ENCODE data around the gene SLC27A1. TPM values are rescaled to one million over a fixed set of nuclear protein-coding genes. Genes with fewer than 3 reads are reported as not detected.

SLC27A1 gene
- total and polyA plus RNA-seq, 12 donors, result 4.9 to 107 (median 56.0) TPM

- DNase-seq, result peak; percentile 58 to 70 (median 69)
- no peaks in the 10 kb centered on the region for H3K36me3 ChIP-seq (replicated peaks in 1 of 2)
- TF ChIP-seq CTCF (IDR thresholded peaks at IDR 0.05) (peak; percentile 35 to 66 (median 52)), POLR2A (IDR thresholded peaks at IDR 0.05) (no peak)
- peaks cover 11% of the 10 kb centered on the region in 2 donors for H3K4me1 ChIP-seq (replicated peaks in 1 of 2)
- intact Hi-C loops (cut with DNase I), result no loop called here
- no peak overlapping the region for H3K4me3 ChIP-seq
- H3K27ac ChIP-seq, result no peak overlapping the region
- no peaks in the 10 kb centered on the region for H3K27me3 ChIP-seq
- H3K9me3 ChIP-seq (replicated peaks in 1 of 3), result no peaks in the 10 kb centered on the region
- WGBS, 4 donors, result 21 to 52% (median 24%) methylated on average over 7 to 27 of the region's 27 CpGs
Observed at GRCh38 chr19:17424743-17425365, 45.5 kb upstream of the SLC27A1 start.

- Histone ChIP-seq H3K4me3 (no peak overlapping the region), H3K27ac (peak overlapping the region; percentile 69 to 92 (median 80)), H3K36me3 (replicated peaks in 1 of 2) (no peaks in the 10 kb centered on the region), H3K27me3 (no peaks in the 10 kb centered on the region), H3K4me1 (replicated peaks in 1 of 2) (peaks cover 9 to 18% of the 10 kb centered on the region in 2 donors), H3K9me3 (replicated peaks in 1 of 3) (no peaks in the 10 kb centered on the region)
- TF ChIP-seq POLR2A (IDR thresholded peaks at IDR 0.05) (peak in 1 of 2 donors; percentile 36), CTCF (IDR thresholded peaks at IDR 0.05) (no peak)
- intact Hi-C loops (cut with DNase I), result no loop called here
- DNase-seq, result peak; percentile 58 to 90 (median 85)
- 29 to 38% (median 31%) methylated on average over 6 to 17 of the region's 17 CpGs for WGBS, 4 donors
Observed at GRCh38 chr19:17429641-17430113, 40.6 kb upstream of the SLC27A1 start.

- H3K4me1 ChIP-seq (replicated peaks in 1 of 2), result peaks cover 9 to 18% of the 10 kb centered on the region in 2 donors
- no peaks in the 10 kb centered on the region for H3K36me3 ChIP-seq (replicated peaks in 1 of 2)
- TF ChIP-seq CTCF (IDR thresholded peaks at IDR 0.05) (no peak), POLR2A (IDR thresholded peaks at IDR 0.05) (no peak)
- no peaks in the 10 kb centered on the region for H3K27me3 ChIP-seq
- H3K9me3 ChIP-seq (replicated peaks in 1 of 3), result no peaks in the 10 kb centered on the region
- peak in 1 of 7 donors; percentile 37 for DNase-seq
- no peak overlapping the region for H3K27ac ChIP-seq
- no peak overlapping the region for H3K4me3 ChIP-seq
- intact Hi-C loops (cut with DNase I), result no loop called here
- 83 to 89% (median 86%) methylated on average over 7 of the region's 7 CpGs for WGBS, 4 donors
Observed at GRCh38 chr19:17431417-17431816, 38.9 kb upstream of the SLC27A1 start.

GRCh38 chr19:17435218-17435617, 35.1 kb upstream of the SLC27A1 start:
- Histone ChIP-seq H3K4me3 (no peak overlapping the region), H3K27me3 (no peaks in the 10 kb centered on the region), H3K27ac (no peak overlapping the region), H3K9me3 (replicated peaks in 1 of 3) (no peaks in the 10 kb centered on the region), H3K36me3 (replicated peaks in 1 of 2) (no peaks in the 10 kb centered on the region), H3K4me1 (replicated peaks in 1 of 2) (peaks cover under 1 to 3% of the 10 kb centered on the region in 2 donors)
- no peak for DNase-seq
- intact Hi-C loops (cut with DNase I), result no loop called here
- TF ChIP-seq CTCF (IDR thresholded peaks at IDR 0.05) (no peak), POLR2A (IDR thresholded peaks at IDR 0.05) (no peak)
- 82 to 90% (median 86%) methylated on average over 6 to 7 of the region's 7 CpGs for WGBS, 4 donors
